Mammary epithelial cell (primary cell): ENCODE data around the gene DUSP28.

Experiments used
- EZH2 ChIP-seq: IDR thresholded peaks from 2 replicates; pipeline ENCODE4 v1.6.1; 2012; ENCODE audit warnings: low read length, inconsistent platforms, borderline replicate concordance
- TF ChIP-seq, protein P1 (sequence below), 2 donors: IDR thresholded peaks in 1 of 2; conservative IDR thresholded peaks in 1 of 2; 2 replicates each; pipeline ENCODE4 v1.5.1; 2011 to 2012; ENCODE audit warnings: inconsistent platforms in 2 of 2, low read length in 2 of 2, mild to moderate bottlenecking in 2 of 2, control low read depth in 1 of 2, low read depth in 1 of 2; ENCODE audit not compliant: insufficient read depth in 1 of 2; ENCODE audit errors: extremely low read depth in 1 of 2

DNA sequence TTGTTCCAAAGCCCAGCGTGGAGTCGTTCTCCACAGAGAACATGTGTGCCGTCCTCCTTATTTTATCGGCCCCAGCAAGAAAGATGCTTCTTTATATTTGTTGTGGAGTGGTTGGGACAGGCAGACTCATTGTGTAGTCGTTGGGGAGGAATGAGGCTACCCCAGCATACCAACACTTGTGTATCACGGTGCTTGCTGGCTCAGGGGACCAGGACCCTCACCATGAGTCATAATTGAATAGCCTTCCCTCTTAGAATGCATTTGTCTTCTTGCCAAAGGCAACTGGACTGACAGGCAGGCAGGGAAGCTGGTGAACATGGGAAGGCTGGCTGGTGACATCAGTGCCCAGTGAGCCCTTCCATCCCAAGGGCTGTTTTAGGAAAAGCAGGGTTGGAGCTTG is 31.1 kb downstream of the DUSP28 start:
- TF ChIP-seq, protein P1, sequence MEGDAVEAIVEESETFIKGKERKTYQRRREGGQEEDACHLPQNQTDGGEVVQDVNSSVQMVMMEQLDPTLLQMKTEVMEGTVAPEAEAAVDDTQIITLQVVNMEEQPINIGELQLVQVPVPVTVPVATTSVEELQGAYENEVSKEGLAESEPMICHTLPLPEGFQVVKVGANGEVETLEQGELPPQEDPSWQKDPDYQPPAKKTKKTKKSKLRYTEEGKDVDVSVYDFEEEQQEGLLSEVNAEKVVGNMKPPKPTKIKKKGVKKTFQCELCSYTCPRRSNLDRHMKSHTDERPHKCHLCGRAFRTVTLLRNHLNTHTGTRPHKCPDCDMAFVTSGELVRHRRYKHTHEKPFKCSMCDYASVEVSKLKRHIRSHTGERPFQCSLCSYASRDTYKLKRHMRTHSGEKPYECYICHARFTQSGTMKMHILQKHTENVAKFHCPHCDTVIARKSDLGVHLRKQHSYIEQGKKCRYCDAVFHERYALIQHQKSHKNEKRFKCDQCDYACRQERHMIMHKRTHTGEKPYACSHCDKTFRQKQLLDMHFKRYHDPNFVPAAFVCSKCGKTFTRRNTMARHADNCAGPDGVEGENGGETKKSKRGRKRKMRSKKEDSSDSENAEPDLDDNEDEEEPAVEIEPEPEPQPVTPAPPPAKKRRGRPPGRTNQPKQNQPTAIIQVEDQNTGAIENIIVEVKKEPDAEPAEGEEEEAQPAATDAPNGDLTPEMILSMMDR (conservative IDR thresholded peaks at IDR 0.05 in 1 of 2, IDR thresholded peaks at IDR 0.05 in 1 of 2; ENCODE audit: extremely low read depth in 1 of 2, insufficient read depth in 1 of 2, low read depth in 1 of 2, low read length in 2 of 2) = no peak
- TF ChIP-seq EZH2 = no peak
